Measurements from ENCODE around the gene INTS2. TPM values are rescaled to one million over a fixed set of nuclear protein-coding genes. Genes with fewer than 3 reads are reported as not detected.
"Not testable (repeated sequence)": the region's sequence is repeated elsewhere in the genome, so short reads cannot be mapped to it uniquely, and the experiment has no call there.

INTS2 gene
- total RNA-seq, 2 donors from 2014 or later, result 22.3 to 28.2 TPM

DNA sequence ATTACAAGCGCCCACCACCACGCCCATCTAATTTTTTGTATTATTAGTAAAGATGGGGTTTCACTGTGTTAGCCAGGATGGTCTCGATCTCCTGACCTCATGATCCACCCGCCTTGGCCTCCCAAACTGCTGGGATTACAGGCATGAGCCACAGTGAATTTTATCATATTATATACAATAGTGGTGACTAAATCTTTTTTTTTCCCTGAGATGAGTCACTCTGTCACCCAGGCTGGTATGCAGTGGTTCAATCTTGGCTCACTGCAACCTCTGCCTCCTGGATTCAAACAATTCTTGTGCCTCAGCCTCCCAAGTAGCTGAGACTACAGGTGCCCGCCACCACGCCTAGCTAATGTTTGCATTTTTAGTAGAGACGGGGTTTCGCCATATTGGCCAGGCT lies 41.9 kb downstream of the INTS2 start:
- H3K9ac ChIP-seq (ENCODE audit: extremely low read depth, low read length, poor library complexity, severe bottlenecking); H3K4me3 Mint-ChIP-seq; H3K27ac ChIP-seq (ENCODE audit: low read depth, low read length); H3K9me3 Mint-ChIP-seq; H3K4me1 ChIP-seq (ENCODE audit: control insufficient read depth, insufficient read depth, low read length); H3K27me3 ChIP-seq (ENCODE audit: control insufficient read depth, insufficient read depth, low read length, poor library complexity, severe bottlenecking); DNase-seq; H3K9me3 ChIP-seq (ENCODE audit: control insufficient read depth, low read length); H3K4me3 ChIP-seq (ENCODE audit: low read length); H3K27ac Mint-ChIP-seq; H3K27me3 Mint-ChIP-seq (ENCODE audit: insufficient read depth); H3K4me1 Mint-ChIP-seq: not testable (repeated sequence)
- peaks cover 72% of the 10 kb centered on the region for H3K36me3 ChIP-seq (ENCODE audit: control insufficient read depth, insufficient read depth, low read length)
- 95 to 100% methylated on average over 4 to 8 of the region's 8 CpGs for WGBS, 2 experiments (ENCODE audit: insufficient coverage in 1 of 2, insufficient read length in 1 of 2)
- peaks cover 39% of the 10 kb centered on the region for H3K36me3 Mint-ChIP-seq (ENCODE audit: low read depth)

DNA sequence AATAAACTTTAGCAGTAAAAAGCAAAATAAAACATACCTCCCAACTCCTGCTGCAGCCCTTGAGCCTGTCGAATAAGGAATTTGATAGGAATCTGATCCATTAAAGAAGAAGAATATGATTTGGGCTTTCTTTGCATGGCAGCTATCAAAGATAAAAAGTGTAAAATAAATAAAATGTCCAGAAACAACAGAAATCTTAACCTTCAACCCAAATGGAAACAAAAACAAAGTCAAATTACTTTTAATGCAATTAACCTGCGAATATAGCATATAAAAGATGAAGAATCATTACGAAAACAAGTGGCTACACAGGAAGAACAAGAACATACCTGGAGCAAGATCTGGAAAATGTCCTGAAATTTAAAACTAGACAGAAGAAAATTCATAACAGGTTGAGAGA lies 42.9 kb downstream of the INTS2 start:
- no peaks in the 10 kb centered on the region for H3K4me1 Mint-ChIP-seq
- Histone ChIP-seq H3K27me3 (ENCODE audit: control insufficient read depth, insufficient read depth, low read length, poor library complexity, severe bottlenecking) (no peaks in the 10 kb centered on the region), H3K27ac (ENCODE audit: low read depth, low read length) (no peak overlapping the region), H3K9me3 (ENCODE audit: control insufficient read depth, low read length) (no peaks in the 10 kb centered on the region), H3K36me3 (ENCODE audit: control insufficient read depth, insufficient read depth, low read length) (peaks cover 73% of the 10 kb centered on the region), H3K9ac (ENCODE audit: extremely low read depth, low read length, poor library complexity, severe bottlenecking) (no peak overlapping the region), H3K4me3 (ENCODE audit: low read length) (no peak overlapping the region), H3K4me1 (ENCODE audit: control insufficient read depth, insufficient read depth, low read length) (no peaks in the 10 kb centered on the region)
- TF ChIP-seq, protein P1, sequence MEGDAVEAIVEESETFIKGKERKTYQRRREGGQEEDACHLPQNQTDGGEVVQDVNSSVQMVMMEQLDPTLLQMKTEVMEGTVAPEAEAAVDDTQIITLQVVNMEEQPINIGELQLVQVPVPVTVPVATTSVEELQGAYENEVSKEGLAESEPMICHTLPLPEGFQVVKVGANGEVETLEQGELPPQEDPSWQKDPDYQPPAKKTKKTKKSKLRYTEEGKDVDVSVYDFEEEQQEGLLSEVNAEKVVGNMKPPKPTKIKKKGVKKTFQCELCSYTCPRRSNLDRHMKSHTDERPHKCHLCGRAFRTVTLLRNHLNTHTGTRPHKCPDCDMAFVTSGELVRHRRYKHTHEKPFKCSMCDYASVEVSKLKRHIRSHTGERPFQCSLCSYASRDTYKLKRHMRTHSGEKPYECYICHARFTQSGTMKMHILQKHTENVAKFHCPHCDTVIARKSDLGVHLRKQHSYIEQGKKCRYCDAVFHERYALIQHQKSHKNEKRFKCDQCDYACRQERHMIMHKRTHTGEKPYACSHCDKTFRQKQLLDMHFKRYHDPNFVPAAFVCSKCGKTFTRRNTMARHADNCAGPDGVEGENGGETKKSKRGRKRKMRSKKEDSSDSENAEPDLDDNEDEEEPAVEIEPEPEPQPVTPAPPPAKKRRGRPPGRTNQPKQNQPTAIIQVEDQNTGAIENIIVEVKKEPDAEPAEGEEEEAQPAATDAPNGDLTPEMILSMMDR (conservative IDR thresholded peaks at IDR 0.05), result no peak
- DNase-seq, result no peak
- H3K36me3 Mint-ChIP-seq (ENCODE audit: low read depth), result peaks cover 39% of the 10 kb centered on the region
- H3K9me3 Mint-ChIP-seq, result no peaks in the 10 kb centered on the region
- H3K4me3 Mint-ChIP-seq, result no peak overlapping the region
- 98 to 100% methylated on average over 2 to 3 of the region's 3 CpGs for WGBS, 2 experiments (ENCODE audit: insufficient coverage in 1 of 2, insufficient read length in 1 of 2)
- H3K27me3 Mint-ChIP-seq (ENCODE audit: insufficient read depth), result no peaks in the 10 kb centered on the region
- no peak overlapping the region for H3K27ac Mint-ChIP-seq

DNA sequence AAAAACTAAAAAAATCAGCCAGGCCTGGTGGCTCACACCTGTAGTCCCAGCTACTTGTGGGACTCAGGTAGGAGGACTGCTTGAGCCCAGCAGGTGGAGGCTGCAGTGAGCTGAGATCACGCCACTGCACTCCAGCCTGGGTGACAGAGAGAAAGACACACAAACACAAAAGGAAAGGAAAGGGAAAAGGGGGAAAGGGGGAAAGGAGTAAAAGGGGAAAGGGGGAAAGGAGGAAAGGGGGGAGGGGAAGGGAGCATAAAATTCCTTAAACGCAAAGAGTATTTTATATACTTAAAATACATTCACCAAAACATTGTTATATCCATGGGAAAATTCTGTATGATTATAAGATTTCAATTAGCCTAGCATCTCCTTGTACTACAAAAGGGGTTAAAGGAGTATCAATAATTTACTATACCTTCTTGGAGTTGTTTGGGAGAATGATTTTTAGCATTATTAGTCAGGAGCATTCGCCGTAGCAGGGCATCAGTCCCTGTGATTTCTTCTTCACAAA lies 47.1 kb downstream of the INTS2 start:
- H3K9me3 ChIP-seq (ENCODE audit: control insufficient read depth, low read length), result no peaks in the 10 kb centered on the region
- H3K36me3 ChIP-seq (ENCODE audit: control insufficient read depth, insufficient read depth, low read length), result peaks cover 70% of the 10 kb centered on the region
- no peak overlapping the region for H3K4me3 ChIP-seq (ENCODE audit: low read length)
- H3K27me3 Mint-ChIP-seq (ENCODE audit: insufficient read depth), result no peaks in the 10 kb centered on the region
- no peaks in the 10 kb centered on the region for H3K27me3 ChIP-seq (ENCODE audit: control insufficient read depth, insufficient read depth, low read length, poor library complexity, severe bottlenecking)
- no peak overlapping the region for H3K27ac Mint-ChIP-seq
- DNase-seq, result no peak
- no peak overlapping the region for H3K27ac ChIP-seq (ENCODE audit: low read depth, low read length)
- TF ChIP-seq, protein P1 (conservative IDR thresholded peaks at IDR 0.05), result no peak
- H3K9me3 Mint-ChIP-seq, result no peaks in the 10 kb centered on the region
- no peak overlapping the region for H3K9ac ChIP-seq (ENCODE audit: extremely low read depth, low read length, poor library complexity, severe bottlenecking)
- H3K36me3 Mint-ChIP-seq (ENCODE audit: low read depth), result peaks cover 44% of the 10 kb centered on the region
- no peak overlapping the region for H3K4me3 Mint-ChIP-seq
- H3K4me1 ChIP-seq (ENCODE audit: control insufficient read depth, insufficient read depth, low read length), result no peaks in the 10 kb centered on the region
- H3K4me1 Mint-ChIP-seq, result no peaks in the 10 kb centered on the region
- 100% methylated on average over 1 of the region's 4 CpGs for WGBS, 2 experiments (ENCODE audit: insufficient coverage in 1 of 2, insufficient read length in 1 of 2)
